GM08714 (cell line): Measurements from ENCODE around the gene PSMA1.
A peak's percentile ranks its signal among the peaks of the same experiment; 100 is the strongest.

ENCODE experiments used
- H3K4me3 ChIP-seq: fragments of 200-500 bp; sonication (Bioruptor generic); 2 replicates; pipeline ENCODE4 v1.5.1; 2014; ENCODE audit warnings: mild to moderate bottlenecking, low read length, inconsistent platforms
- ZNF274 ChIP-seq: IDR thresholded peaks from 2 replicates; pipeline ENCODE4 v1.6.1; 2012; ENCODE audit warnings: mild to moderate bottlenecking, low read depth, low read length

The PSMA1 gene

DNA sequence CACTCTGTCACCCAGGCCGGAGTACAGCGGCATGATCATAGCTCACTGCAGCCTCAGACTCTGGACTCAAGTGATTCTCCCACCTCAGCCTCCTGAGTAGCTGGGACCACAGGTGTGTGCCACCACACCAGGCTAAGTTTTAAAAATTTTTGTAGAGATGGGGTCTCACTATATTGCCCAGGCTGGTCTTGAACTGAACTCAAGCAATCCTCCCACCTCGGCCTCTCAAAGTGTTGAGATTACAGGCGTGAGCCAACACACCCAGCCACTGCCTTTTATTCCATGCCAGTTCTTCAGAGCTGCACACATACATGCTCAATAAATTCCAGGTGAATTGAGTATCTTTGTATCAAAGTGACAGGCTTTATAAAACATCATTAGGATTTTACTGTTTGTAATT, 18.1 kb downstream of the PSMA1 start:
- TF ChIP-seq ZNF274: no peak
- no peak overlapping the region for H3K4me3 ChIP-seq

DNA sequence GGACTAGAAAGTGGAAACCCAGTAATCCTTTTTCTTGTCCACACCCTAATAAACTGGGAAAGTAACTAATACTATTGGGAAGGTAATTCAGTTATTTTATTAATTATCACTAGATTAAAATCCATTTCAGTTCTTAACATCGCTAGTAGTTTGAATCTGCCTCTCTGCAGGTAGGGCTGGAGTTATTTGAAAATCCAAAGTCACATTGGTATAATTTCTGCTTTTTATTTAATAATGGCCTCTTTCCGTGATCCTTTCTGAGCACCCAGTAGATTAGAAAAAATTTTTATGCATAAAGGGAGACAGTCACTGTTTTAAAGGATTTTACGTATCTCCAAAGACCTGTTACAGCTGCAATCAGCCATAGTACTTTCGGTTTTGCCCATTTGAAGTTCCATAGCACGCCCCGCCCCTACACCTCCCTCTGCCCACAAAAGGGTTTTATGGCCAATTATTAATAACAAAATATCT, 20.0 kb downstream of the PSMA1 start:
- peak overlapping the region; percentile 80 for H3K4me3 ChIP-seq
- no peak for TF ChIP-seq ZNF274

DNA sequence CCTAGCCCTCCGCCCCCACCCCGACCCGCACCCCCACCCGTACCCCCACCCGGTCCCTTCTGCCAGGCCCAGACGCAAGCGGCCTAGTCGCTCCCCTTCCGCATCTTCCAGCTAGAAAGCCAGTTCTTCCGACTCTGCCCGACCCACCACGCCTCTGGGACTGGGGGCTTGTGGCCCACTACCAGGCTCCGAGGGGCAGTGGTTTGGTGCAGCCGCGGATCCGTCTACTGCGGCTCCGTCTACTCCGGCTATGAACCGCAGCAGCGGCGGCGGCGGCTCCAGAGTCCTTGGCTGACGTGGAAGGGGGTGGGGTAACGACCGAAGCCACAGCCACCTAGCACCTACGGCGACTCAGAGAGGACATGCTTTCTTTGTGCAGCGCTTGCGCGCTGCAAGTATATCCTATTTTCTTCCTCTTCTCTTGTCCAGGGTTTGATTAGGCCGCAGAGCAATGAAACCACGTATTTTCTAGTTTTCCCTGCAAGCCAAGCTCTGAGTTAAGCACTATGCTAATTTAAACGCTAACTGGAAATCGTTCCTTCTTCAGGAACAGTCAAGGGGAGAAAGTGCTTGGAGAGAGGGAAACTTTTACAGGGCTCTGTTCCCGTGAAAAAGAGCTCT, 20.5 kb downstream of the PSMA1 start, which contains the start of gene COPB1:
Gene COPB1 (minus strand): TSS at position 252 of the 621 bp plus-strand sequence. CDS start 883 bp downstream, outside the sequence.
- TF ChIP-seq ZNF274: no peak
- H3K4me3 ChIP-seq: peak within 1 kb of the TSS; percentile 80

DNA sequence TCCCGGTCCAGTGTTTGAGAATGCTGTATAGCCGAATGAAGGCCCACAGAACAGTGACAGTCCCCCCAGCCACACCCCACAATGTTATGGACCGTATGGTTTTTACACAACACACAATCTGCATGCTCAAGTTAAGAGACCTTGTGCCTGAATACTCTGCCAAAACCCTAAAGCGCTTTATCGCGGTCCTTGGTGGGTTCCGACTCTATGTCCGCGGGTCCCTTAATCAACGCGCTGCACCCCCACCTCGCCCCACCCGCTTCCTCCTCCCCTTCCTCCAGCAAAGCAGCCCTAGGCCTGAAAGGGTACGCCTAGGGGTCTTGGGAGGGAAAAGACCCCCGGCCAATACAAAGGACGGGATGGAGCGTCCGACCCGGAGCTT, 21.0 kb downstream of the PSMA1 start:
- no peak for TF ChIP-seq ZNF274
- peak overlapping the region; percentile 80 for H3K4me3 ChIP-seq

DNA sequence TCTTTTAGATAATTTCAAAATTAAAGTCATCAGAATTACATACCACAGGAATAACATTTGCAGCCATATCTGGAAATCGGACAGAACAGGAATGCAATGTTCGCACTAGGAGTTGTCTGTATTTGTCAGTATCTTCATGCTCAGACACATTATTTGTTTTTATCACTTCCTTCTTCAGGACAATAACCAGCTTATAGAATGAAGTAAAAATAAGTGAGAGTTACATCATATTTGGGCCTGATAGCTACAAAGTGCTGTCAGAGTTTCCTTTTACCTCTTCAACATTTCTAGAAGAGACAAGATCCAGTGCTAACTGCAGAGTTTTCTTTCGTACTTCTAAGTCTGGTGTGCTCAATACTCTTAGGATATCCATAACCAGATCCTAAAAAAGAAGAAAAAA, 39.5 kb downstream of the PSMA1 start:
- H3K4me3 ChIP-seq: no peak overlapping the region
- no peak for TF ChIP-seq ZNF274

DNA sequence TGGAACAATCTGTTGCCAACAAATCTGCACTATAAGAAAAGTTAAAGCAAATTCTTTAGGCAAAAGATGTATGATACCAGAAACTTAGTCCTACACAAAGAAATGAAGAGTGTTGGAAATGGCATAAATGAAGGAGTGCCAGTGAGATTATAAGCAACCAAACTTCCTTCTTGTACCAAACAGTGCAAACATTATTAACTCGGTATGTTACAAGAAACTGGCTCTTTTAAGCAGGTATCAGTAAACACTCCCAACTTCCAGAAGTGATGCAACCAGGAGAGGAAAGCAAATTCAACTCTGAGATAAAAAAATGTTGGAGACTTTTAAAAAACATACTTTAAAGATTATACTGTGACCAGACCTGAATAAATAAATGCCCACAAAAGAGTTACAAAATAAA, 49.1 kb downstream of the PSMA1 start:
- no peak for TF ChIP-seq ZNF274
- H3K4me3 ChIP-seq: no peak overlapping the region

DNA sequence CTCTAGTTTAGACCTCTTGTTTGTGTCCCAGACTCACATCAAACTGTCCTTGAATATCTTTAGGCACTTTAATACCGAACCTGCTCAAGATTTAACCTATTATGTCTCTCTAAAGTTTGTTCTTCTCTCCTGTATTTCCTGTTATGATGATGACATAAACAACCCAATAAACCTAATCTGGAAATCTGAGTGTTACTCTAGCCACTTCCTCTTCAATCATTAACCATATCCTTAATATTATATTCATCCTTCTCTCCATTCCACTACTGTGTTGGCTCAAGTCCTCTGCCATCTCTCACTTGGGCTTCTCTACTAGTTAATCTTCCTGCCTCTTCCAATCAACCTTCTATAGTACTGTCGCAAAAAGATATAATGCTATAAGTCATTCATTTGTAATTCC, 56.6 kb downstream of the PSMA1 start:
- no peak overlapping the region for H3K4me3 ChIP-seq
- TF ChIP-seq ZNF274: no peak

GRCh38 chr11:14460147-14460546, 60.0 kb downstream of the PSMA1 start:
- TF ChIP-seq ZNF274: no peak
- H3K4me3 ChIP-seq: no peak overlapping the region

DNA sequence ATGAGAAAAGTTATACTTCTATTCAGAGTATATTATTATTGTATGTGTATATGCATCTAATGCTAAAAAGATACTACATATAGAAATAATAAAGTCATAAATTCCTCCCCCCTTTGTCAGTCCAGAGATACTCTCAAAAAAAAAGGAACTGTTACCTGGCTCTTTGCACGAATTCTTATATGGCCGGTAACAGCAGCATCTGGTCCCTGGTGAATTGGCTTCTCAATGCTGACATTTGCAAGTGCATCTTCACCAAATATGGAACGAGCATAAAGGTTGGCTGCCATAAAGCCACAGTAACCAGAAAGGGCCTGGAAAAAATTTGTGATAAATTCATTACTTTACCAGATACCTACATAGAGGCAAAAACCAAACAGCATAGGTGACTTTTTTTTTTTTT, 61.8 kb downstream of the PSMA1 start:
- TF ChIP-seq ZNF274: no peak
- H3K4me3 ChIP-seq: no peak overlapping the region

- no peak overlapping the region for H3K4me3 ChIP-seq
- TF ChIP-seq ZNF274: no peak
Observed at GRCh38 chr11:14455648-14456430, 64.3 kb downstream of the PSMA1 start.
